HepG2 (cell line): ENCODE measurements around the gene ELL. TPM values are rescaled to one million over a fixed set of nuclear protein-coding genes. Genes with fewer than 3 reads are reported as not detected.
A peak's percentile ranks its signal among the peaks of the same experiment; 100 is the strongest.

Source experiments
- ELF3 ChIP-seq: IDR thresholded peaks from 2 replicates; pipeline ENCODE4 v1.6.1; 2016; ENCODE audit warnings: missing genetic modification reagents, missing compliant biosample characterization
- EP300 ChIP-seq, 3 experiments: sonication (generic) in 1 of 3; formaldehyde crosslinking in 1 of 3; IDR thresholded peaks; 2 replicates each; pipeline versions ENCODE4 v1.5.1 to v1.6.1; 2011 to 2020; ENCODE audit warnings: low read depth in 2 of 3, low read length in 2 of 3, borderline replicate concordance in 1 of 3, improper control_type of control experiment in 1 of 3, mild to moderate bottlenecking in 1 of 3, missing genetic modification reagents in 1 of 3, moderate library complexity in 1 of 3
- ESRRA ChIP-seq: sonication (generic); formaldehyde crosslinking; IDR thresholded peaks from 2 replicates; pipeline ENCODE4 v1.5.1; 2020; ENCODE audit warnings: mild to moderate bottlenecking, low read depth, missing genetic modification reagents
- FOSL2 ChIP-seq: sonication (generic); formaldehyde crosslinking; IDR thresholded peaks from 2 replicates; pipeline ENCODE4 v1.4.0; 2020; ENCODE audit warnings: missing genetic modification reagents
- FOXC1 ChIP-seq: sonication (generic); formaldehyde crosslinking; IDR thresholded peaks from 2 replicates; pipeline ENCODE4 v1.8.0; 2022; ENCODE audit warnings: mild to moderate bottlenecking, missing genetic modification reagents, borderline replicate concordance
- HDAC1 ChIP-seq: sonication (generic); formaldehyde crosslinking; IDR thresholded peaks from 2 replicates; pipeline ENCODE4 v1.5.1; 2020; ENCODE audit warnings: mild to moderate bottlenecking, missing genetic modification reagents
- KAT2B ChIP-seq: fragments of 150-350 bp; IDR thresholded peaks from 2 replicates; pipeline ENCODE4 v1.6.1; 2014; ENCODE audit warnings: low read depth, low read length, borderline replicate concordance
- KDM1A ChIP-seq: IDR thresholded peaks from 2 replicates; pipeline ENCODE4 v1.6.1; 2016; ENCODE audit warnings: missing compliant biosample characterization
- KDM2A ChIP-seq: sonication (generic); formaldehyde crosslinking; IDR thresholded peaks from 2 replicates; pipeline ENCODE4 v1.4.0; 2020; ENCODE audit warnings: low read depth, missing genetic modification reagents, borderline replicate concordance
- MED1 ChIP-seq: sonication (generic); formaldehyde crosslinking; IDR thresholded peaks from 2 replicates; pipeline ENCODE4 v1.4.0; 2020; ENCODE audit warnings: missing genetic modification reagents
- MTF2 ChIP-seq: sonication (generic); formaldehyde crosslinking; IDR thresholded peaks from 2 replicates; pipeline ENCODE4 v1.5.0; 2020; ENCODE audit warnings: missing genetic modification reagents, borderline replicate concordance
- PHF8 ChIP-seq: sonication (generic); formaldehyde crosslinking; IDR thresholded peaks from 2 replicates; pipeline ENCODE4 v1.5.0; 2020; ENCODE audit warnings: missing genetic modification reagents
- POLR2AphosphoS5 ChIP-seq: IDR thresholded peaks from 2 replicates; pipeline ENCODE4 v1.6.1; 2012; ENCODE audit warnings: low read depth, low read length
- RARA ChIP-seq: IDR thresholded peaks from 2 replicates; pipeline ENCODE4 v1.6.1; 2016; ENCODE audit warnings: missing genetic modification reagents, missing compliant biosample characterization
- SIX4 ChIP-seq: sonication (generic); formaldehyde crosslinking; IDR thresholded peaks from 2 replicates; pipeline ENCODE4 v1.4.0; 2020; ENCODE audit warnings: missing genetic modification reagents
- SOX5 ChIP-seq: IDR thresholded peaks from 2 replicates; pipeline ENCODE4 v1.6.1; 2016; ENCODE audit warnings: borderline replicate concordance
- THAP11 ChIP-seq: IDR thresholded peaks from 2 replicates; pipeline ENCODE4 v1.6.1; 2016; ENCODE audit warnings: missing biosample characterization, missing genetic modification reagents
- ZMYM3 ChIP-seq: sonication (generic); formaldehyde crosslinking; IDR thresholded peaks from 2 replicates; pipeline ENCODE4 v1.5.1; 2020; ENCODE audit warnings: mild to moderate bottlenecking, missing genetic modification reagents
- polyA plus RNA-seq, 8 experiments: library from polyadenylated mRNA; depleted of rRNA in 3 of 8; stranded (reverse) in 7 of 8; unstranded in 1 of 8; fragments of >200 nt; fragmentation: Illumina TruSeq in 4 of 8; extraction: Trizol in 4 of 8; gene quantifications; 2 replicates each; pipeline versions ENCODE4 v1.2.1 to v1.2.3, GENCODE V29; 2011 to 2016; ENCODE audit warnings: low read depth in 4 of 8, missing spikeins in 1 of 8, mixed read lengths in 1 of 8; ENCODE audit not compliant: insufficient read depth in 1 of 8
- total RNA-seq, 5 experiments: library from RNA; depleted of rRNA; stranded (reverse); fragments of >200 nt; fragmentation: Illumina TruSeq; extraction: Trizol; gene quantifications; 2 replicates each; pipeline ENCODE4 v1.2.3, GENCODE V29; 2016; ENCODE audit warnings: low read depth in 1 of 5
- TF ChIP-seq, protein P1 (sequence below): sonication (generic); formaldehyde crosslinking; conservative IDR thresholded peaks from 2 replicates; pipeline ENCODE4 v1.4.0; 2020; ENCODE audit warnings: missing genetic modification reagents
- TF ChIP-seq, protein P2 (sequence below): sonication (generic); formaldehyde crosslinking; IDR thresholded peaks from 2 replicates; pipeline ENCODE4 v1.5.0; 2020; ENCODE audit warnings: missing genetic modification reagents
- TF ChIP-seq, protein P3 (sequence below): sonication (generic); formaldehyde crosslinking; IDR thresholded peaks from 2 replicates; pipeline ENCODE4 v1.4.0; 2020; ENCODE audit warnings: missing genetic modification reagents
- TF ChIP-seq, protein P4 (sequence below): sonication (generic); formaldehyde crosslinking; IDR thresholded peaks from 2 replicates; pipeline ENCODE4 v1.8.0; 2022; ENCODE audit warnings: mild to moderate bottlenecking, missing genetic modification reagents; ENCODE audit not compliant: insufficient replicate concordance
- TF ChIP-seq, protein P5 (sequence below): IDR thresholded peaks from 2 replicates; pipeline ENCODE4 v1.6.1; 2012; ENCODE audit warnings: inconsistent platforms

The ELL gene
- total and polyA plus RNA-seq, 2 of the 13 experiments (the other 11 are each of a cell fraction or from before 2014, with no cell fraction given): 3.7 to 5.4 TPM

DNA sequence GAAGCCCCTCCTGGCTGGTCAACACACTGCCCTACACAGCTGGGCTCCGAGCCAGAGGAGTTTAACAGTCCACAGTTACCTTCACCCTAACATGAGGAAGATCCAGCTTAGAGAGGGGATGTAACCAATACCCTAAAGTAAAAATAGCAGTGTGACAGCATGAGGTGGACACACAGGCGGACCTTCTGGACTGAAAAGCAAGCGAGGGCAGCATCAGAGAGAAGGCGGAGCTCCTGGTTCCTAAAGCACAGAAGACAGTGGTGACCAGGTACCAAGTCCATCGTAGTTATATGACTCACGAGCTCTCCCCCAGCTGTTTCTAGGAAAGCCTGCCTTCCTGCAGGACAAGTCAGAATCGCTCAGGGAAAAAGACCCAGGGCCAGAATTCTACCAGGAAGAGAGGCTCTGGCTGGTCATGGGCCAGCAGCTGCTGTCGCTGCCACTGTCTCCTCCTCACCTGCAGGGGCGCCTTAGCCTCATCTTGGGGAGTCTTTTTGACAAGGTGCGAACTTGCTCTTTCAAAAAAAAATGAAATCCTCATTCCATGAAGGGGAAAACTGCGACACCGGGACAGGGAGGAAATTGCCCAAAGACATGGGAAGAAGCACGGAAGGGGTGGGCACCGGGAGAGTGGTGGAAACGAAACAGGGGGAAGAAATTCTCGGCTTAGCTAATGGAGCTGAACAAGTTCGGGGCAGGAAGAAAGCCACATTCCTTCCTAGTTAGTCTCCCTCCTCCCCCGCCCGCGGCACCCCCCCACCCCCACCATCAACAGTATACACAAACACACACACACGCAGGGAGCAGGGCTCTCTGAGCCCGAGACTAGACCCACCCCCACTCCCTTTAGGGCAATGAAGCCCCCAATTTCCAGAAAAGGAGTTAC, 1.7 kb downstream of the ELL start (continued):
- TF ChIP-seq, protein P1, sequence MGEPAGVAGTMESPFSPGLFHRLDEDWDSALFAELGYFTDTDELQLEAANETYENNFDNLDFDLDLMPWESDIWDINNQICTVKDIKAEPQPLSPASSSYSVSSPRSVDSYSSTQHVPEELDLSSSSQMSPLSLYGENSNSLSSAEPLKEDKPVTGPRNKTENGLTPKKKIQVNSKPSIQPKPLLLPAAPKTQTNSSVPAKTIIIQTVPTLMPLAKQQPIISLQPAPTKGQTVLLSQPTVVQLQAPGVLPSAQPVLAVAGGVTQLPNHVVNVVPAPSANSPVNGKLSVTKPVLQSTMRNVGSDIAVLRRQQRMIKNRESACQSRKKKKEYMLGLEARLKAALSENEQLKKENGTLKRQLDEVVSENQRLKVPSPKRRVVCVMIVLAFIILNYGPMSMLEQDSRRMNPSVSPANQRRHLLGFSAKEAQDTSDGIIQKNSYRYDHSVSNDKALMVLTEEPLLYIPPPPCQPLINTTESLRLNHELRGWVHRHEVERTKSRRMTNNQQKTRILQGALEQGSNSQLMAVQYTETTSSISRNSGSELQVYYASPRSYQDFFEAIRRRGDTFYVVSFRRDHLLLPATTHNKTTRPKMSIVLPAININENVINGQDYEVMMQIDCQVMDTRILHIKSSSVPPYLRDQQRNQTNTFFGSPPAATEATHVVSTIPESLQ (CRISPR knock-in tag): no peak
- TF ChIP-seq FOSL2 (CRISPR knock-in tag) (peak; percentile 96), ZMYM3 (no peak), EP300 (IDR thresholded peaks at IDR 0.05; ENCODE audit: low read depth in 2 of 2, low read length in 2 of 2) (0 out of 4 replicates have a peak, but pooled peaks have one; percentile 23 to 40), EP300 (CRISPR knock-in tag; IDR thresholded peaks at IDR 0.05; ENCODE audit: borderline replicate concordance) (0 out of 2 replicates have a peak, but pooled peaks have one; percentile 15), SOX5 (CRISPR knock-in tag) (peak; percentile 47; the same call in 1 of the 2 replicates), MED1 (peak; percentile 76), ELF3 (CRISPR knock-in tag) (peak; percentile 89), ESRRA (no peak; the same call in 1 of the 2 replicates), MTF2 (CRISPR knock-in tag) (no peak), THAP11 (CRISPR knock-in tag) (peak; percentile 49; the same call in 1 of the 2 replicates), KAT2B (no peak), FOXC1 (CRISPR knock-in tag) (peak; percentile 21; the same call in 1 of the 2 replicates), RARA (peak; percentile 85), HDAC1 (CRISPR knock-in tag) (peak; percentile 60), SIX4 (CRISPR knock-in tag) (no peak), POLR2AphosphoS5 (peak; percentile 32; the same call in 1 of the 2 replicates), PHF8 (0 out of 2 replicates have a peak, but pooled peaks have one; percentile 25), KDM2A (peak; percentile 47), KDM1A (no peak)
- TF ChIP-seq, protein P2, sequence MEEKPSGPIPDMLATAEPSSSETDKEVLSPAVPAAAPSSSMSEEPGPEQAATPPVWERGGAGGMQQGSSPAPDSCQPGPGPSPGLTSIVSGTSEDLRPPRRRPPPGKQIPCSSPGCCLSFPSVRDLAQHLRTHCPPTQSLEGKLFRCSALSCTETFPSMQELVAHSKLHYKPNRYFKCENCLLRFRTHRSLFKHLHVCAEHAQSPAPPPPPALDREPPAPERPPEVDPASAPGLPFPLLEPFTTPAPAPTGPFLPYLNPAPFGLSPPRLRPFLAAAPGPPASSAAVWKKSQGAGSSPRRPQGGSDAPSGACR (CRISPR knock-in tag): 0 out of 2 replicates have a peak, but pooled peaks have one; percentile 28
- TF ChIP-seq, protein P3, sequence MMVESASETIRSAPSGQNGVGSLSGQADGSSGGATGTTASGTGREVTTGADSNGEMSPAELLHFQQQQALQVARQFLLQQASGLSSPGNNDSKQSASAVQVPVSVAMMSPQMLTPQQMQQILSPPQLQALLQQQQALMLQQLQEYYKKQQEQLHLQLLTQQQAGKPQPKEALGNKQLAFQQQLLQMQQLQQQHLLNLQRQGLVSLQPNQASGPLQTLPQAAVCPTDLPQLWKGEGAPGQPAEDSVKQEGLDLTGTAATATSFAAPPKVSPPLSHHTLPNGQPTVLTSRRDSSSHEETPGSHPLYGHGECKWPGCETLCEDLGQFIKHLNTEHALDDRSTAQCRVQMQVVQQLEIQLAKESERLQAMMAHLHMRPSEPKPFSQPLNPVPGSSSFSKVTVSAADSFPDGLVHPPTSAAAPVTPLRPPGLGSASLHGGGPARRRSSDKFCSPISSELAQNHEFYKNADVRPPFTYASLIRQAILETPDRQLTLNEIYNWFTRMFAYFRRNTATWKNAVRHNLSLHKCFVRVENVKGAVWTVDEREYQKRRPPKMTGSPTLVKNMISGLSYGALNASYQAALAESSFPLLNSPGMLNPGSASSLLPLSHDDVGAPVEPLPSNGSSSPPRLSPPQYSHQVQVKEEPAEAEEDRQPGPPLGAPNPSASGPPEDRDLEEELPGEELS (CRISPR knock-in tag): peak; percentile 39; the same call in 1 of the 2 replicates
- TF ChIP-seq, protein P4, sequence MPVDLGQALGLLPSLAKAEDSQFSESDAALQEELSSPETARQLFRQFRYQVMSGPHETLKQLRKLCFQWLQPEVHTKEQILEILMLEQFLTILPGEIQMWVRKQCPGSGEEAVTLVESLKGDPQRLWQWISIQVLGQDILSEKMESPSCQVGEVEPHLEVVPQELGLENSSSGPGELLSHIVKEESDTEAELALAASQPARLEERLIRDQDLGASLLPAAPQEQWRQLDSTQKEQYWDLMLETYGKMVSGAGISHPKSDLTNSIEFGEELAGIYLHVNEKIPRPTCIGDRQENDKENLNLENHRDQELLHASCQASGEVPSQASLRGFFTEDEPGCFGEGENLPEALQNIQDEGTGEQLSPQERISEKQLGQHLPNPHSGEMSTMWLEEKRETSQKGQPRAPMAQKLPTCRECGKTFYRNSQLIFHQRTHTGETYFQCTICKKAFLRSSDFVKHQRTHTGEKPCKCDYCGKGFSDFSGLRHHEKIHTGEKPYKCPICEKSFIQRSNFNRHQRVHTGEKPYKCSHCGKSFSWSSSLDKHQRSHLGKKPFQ (CRISPR knock-in tag): peak; percentile 25
- TF ChIP-seq, protein P5, sequence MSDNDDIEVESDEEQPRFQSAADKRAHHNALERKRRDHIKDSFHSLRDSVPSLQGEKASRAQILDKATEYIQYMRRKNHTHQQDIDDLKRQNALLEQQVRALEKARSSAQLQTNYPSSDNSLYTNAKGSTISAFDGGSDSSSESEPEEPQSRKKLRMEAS: peak; percentile 56; the same call in 1 of the 2 replicates
